GM12892 (cell line): ENCODE data around the gene CNTN6.

ENCODE experiments used
- DNase-seq: peaks from one replicate; pipeline ENCODE4 v3.0.0; 2011; ENCODE audit not compliant: insufficient read length
- FAIRE-seq: peaks from 2 replicates; lab custom pipeline; 2011; peaks lifted over from hg19 to GRCh38; lab: Jason Lieb, UNC
- POLR2A ChIP-seq: IDR thresholded peaks from 2 replicates; pipeline ENCODE4 v1.6.1; 2011; ENCODE audit warnings: low read depth, low read length, control low read depth
- POLR2AphosphoS5 ChIP-seq: IDR thresholded peaks from 2 replicates; pipeline ENCODE4 v1.6.1; 2011; ENCODE audit warnings: low read depth, low read length, control low read depth
- TAF1 ChIP-seq: IDR thresholded peaks from 2 replicates; pipeline ENCODE4 v1.6.1; 2011; ENCODE audit warnings: low read depth, mild to moderate bottlenecking, control low read depth, low read length, borderline replicate concordance

Gene CNTN6

GRCh38 chr3:1179146-1179545 lies 86.3 kb downstream of the CNTN6 start:
- no peak for FAIRE-seq
- TF ChIP-seq TAF1, result no peak
- TF ChIP-seq POLR2AphosphoS5, result no peak
- TF ChIP-seq POLR2A, result no peak
- no peak for DNase-seq

GRCh38 chr3:1183320-1184048 lies 90.7 kb downstream of the CNTN6 start:
- TF ChIP-seq TAF1 (no peak), POLR2AphosphoS5 (no peak), POLR2A (no peak)
- FAIRE-seq (no peak), DNase-seq (no peak)

- no peak for FAIRE-seq
- no peak for DNase-seq
- TF ChIP-seq POLR2A (no peak), TAF1 (no peak), POLR2AphosphoS5 (no peak)
Observed at GRCh38 chr3:1190569-1190968, 97.7 kb downstream of the CNTN6 start.

- TF ChIP-seq POLR2AphosphoS5 (no peak), TAF1 (no peak), POLR2A (no peak)
Observed at GRCh38 chr3:1191026-1191425, 98.2 kb downstream of the CNTN6 start.

GRCh38 chr3:1195947-1196346 lies 103.1 kb downstream of the CNTN6 start:
- DNase-seq, result no peak
- no peak for FAIRE-seq
- TF ChIP-seq POLR2AphosphoS5 (no peak), POLR2A (no peak), TAF1 (no peak)

More at GRCh38 chr3:1191026-1191425, 98.2 kb downstream of the CNTN6 start:
- DNase-seq, result no peak
- no peak for FAIRE-seq

- FAIRE-seq, result no peak
- TF ChIP-seq POLR2A (no peak), POLR2AphosphoS5 (no peak), TAF1 (no peak)
- no peak for DNase-seq
Observed at GRCh38 chr3:1197051-1197450, 104.2 kb downstream of the CNTN6 start.

- no peak for FAIRE-seq
- TF ChIP-seq POLR2AphosphoS5, result no peak
- TF ChIP-seq TAF1, result no peak
- TF ChIP-seq POLR2A, result no peak
Observed at GRCh38 chr3:1200371-1200770, 107.5 kb downstream of the CNTN6 start.

GRCh38 chr3:1207904-1208303 lies 115.1 kb downstream of the CNTN6 start:
- FAIRE-seq, result no peak
- TF ChIP-seq TAF1 (no peak), POLR2A (no peak), POLR2AphosphoS5 (no peak)
- no peak for DNase-seq

More at GRCh38 chr3:1200371-1200770, 107.5 kb downstream of the CNTN6 start:
- DNase-seq, result no peak

GRCh38 chr3:1214933-1215332 lies 122.1 kb downstream of the CNTN6 start:
- TF ChIP-seq TAF1, result no peak
- TF ChIP-seq POLR2A, result no peak
- TF ChIP-seq POLR2AphosphoS5, result no peak
- no peak for FAIRE-seq
- DNase-seq, result no peak

GRCh38 chr3:1216856-1217255 lies 124.0 kb downstream of the CNTN6 start:
- DNase-seq (no peak), FAIRE-seq (no peak)
- TF ChIP-seq POLR2A (no peak), POLR2AphosphoS5 (no peak), TAF1 (no peak)

GRCh38 chr3:1227111-1227510 lies 134.3 kb downstream of the CNTN6 start:
- FAIRE-seq (no peak), DNase-seq (no peak)
- TF ChIP-seq POLR2A (no peak), POLR2AphosphoS5 (no peak), TAF1 (no peak)

GRCh38 chr3:1228289-1228688 lies 135.5 kb downstream of the CNTN6 start:
- no peak for DNase-seq
- FAIRE-seq, result no peak
- TF ChIP-seq POLR2A (no peak), POLR2AphosphoS5 (no peak), TAF1 (no peak)

- DNase-seq (no peak), FAIRE-seq (no peak)
- no peak for TF ChIP-seq POLR2AphosphoS5
- no peak for TF ChIP-seq TAF1
- no peak for TF ChIP-seq POLR2A
Observed at GRCh38 chr3:1230920-1231319, 138.1 kb downstream of the CNTN6 start.
